A673 (cell line): Measurements from ENCODE around the gene UBTD1. TPM values are rescaled to one million over a fixed set of nuclear protein-coding genes. Genes with fewer than 3 reads are reported as not detected.

ENCODE experiments used
- BruUV-seq: library from RNA; stranded (reverse); fragments of 400-500 nt; replicated peaks from 2 replicates; lab custom pipeline; 2021; lab: Mats Ljungman, UMichigan
- CTCF ChIA-PET: fragments of 300-600 bp; sonication (Branson Sonifier 250); formaldehyde crosslinking; loops from one replicate; lab custom pipeline; 2022; ENCODE audit warnings: antibody characterized with exemption; lab: Charles Lee
- POLR2A ChIA-PET: fragments of 300-600 bp; sonication (Branson Sonifier 250); formaldehyde crosslinking; loops from one replicate; lab custom pipeline; 2022; ENCODE audit warnings: antibody characterized with exemption; ENCODE audit not compliant: low non-redundant PET; lab: Charles Lee
- DNase-seq: peaks from one replicate; pipeline ENCODE4 v3.0.0-alpha.2; 2015; ENCODE audit warnings: low spot score
- H3K27ac ChIP-seq: fragments of 200-600 bp; sonication (generic); 2 replicates; pipeline ENCODE4 v1.5.1; 2016; ENCODE audit warnings: mixed run types, low read depth, mild to moderate bottlenecking, mixed read lengths, antibody characterized with exemption, low read length; ENCODE audit not compliant: poor library complexity, severe bottlenecking
- H3K27me3 ChIP-seq: fragments of 200-600 bp; sonication (generic); replicated peaks from 2 replicates; pipeline ENCODE4 v1.6.1; 2017; ENCODE audit warnings: mixed run types, low read depth, mild to moderate bottlenecking, mixed read lengths, antibody characterized with exemption, low read length; ENCODE audit not compliant: insufficient read depth, poor library complexity
- H3K36me3 ChIP-seq: fragments of 200-600 bp; sonication (generic); 2 replicates; pipeline ENCODE4 v1.6.1; 2016; ENCODE audit warnings: mixed run types, mild to moderate bottlenecking, mixed read lengths, antibody characterized with exemption, low read length; ENCODE audit not compliant: insufficient read depth, poor library complexity, severe bottlenecking
- H3K4me1 ChIP-seq: fragments of 200-600 bp; sonication (generic); 2 replicates; pipeline ENCODE4 v1.6.1; 2017; ENCODE audit warnings: mixed run types, mild to moderate bottlenecking, mixed read lengths, antibody characterized with exemption, low read length; ENCODE audit not compliant: insufficient read depth, poor library complexity, severe bottlenecking
- H3K4me3 ChIP-seq: fragments of 200-600 bp; sonication (generic); 2 replicates; pipeline ENCODE4 v1.5.1; 2016; ENCODE audit warnings: low read depth, mixed run types, mild to moderate bottlenecking, mixed read lengths, low read length; ENCODE audit not compliant: poor library complexity, severe bottlenecking
- H3K9me3 ChIP-seq: fragments of 200-600 bp; sonication (generic); 2 replicates; pipeline ENCODE4 v1.6.1; 2016; ENCODE audit warnings: mixed run types, low read depth, mild to moderate bottlenecking, mixed read lengths, antibody characterized with exemption, low read length; ENCODE audit not compliant: poor library complexity, severe bottlenecking
- EZH2 ChIP-seq: fragments of 200-600 bp; sonication (generic); IDR thresholded peaks from 2 replicates; pipeline ENCODE4 v1.6.1; 2017; ENCODE audit warnings: borderline replicate concordance, low read depth, mild to moderate bottlenecking, mixed read lengths, antibody characterized with exemption, low read length; ENCODE audit not compliant: poor library complexity, severe bottlenecking
- intact Hi-C: fragments of 100-400 bp; cut with micrococcal nuclease; formaldehyde crosslinking; loops from one replicate; pipeline ENCODE4 v1.10.0; 2022; ENCODE audit not compliant: unreplicated experiment
- total RNA-seq: library from RNA; stranded (reverse); gene quantifications from 2 replicates; pipeline ENCODE4 v1.2.3, GENCODE V29; 2021
- TF ChIP-seq, protein P1 (sequence below): fragments of 300-800, 200-600 bp; sonication (generic); conservative IDR thresholded peaks from 2 replicates; pipeline ENCODE4 v1.5.1; 2017; ENCODE audit warnings: low read depth, mild to moderate bottlenecking, antibody characterized with exemption, low read length, moderate library complexity, mixed read lengths

The UBTD1 gene
- total RNA-seq, 1 experiment from 2014 or later = 3.1 TPM

DNA sequence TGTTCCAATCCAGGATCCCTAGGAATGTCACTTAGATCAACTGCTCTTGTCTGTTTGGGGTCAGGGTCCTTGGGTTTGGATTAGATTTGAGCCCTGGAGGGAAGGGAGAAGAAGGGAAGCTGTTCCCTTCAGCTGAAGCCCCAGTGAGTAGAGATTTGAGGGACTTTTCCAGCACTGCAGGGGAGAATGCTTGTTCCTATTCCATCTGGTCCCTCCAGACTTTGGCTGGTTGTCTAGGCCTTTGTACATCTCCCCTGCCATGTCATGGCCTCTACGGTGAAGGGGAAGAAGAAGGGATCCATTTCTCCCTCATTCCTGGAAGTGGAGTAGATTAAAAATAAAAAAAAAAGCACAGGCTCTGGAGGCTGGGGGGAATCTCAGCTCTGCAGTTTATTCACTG, 101.9 kb downstream of the UBTD1 start:
- Histone ChIP-seq H3K27me3 (no peaks in the 10 kb centered on the region), H3K27ac (no peak overlapping the region), H3K4me1 (no peaks in the 10 kb centered on the region), H3K4me3 (no peak overlapping the region), H3K9me3 (no peaks in the 10 kb centered on the region), H3K36me3 (no peaks in the 10 kb centered on the region)
- ChIA-PET POLR2A (no interaction called here), CTCF (no interaction called here)
- TF ChIP-seq, protein P1, sequence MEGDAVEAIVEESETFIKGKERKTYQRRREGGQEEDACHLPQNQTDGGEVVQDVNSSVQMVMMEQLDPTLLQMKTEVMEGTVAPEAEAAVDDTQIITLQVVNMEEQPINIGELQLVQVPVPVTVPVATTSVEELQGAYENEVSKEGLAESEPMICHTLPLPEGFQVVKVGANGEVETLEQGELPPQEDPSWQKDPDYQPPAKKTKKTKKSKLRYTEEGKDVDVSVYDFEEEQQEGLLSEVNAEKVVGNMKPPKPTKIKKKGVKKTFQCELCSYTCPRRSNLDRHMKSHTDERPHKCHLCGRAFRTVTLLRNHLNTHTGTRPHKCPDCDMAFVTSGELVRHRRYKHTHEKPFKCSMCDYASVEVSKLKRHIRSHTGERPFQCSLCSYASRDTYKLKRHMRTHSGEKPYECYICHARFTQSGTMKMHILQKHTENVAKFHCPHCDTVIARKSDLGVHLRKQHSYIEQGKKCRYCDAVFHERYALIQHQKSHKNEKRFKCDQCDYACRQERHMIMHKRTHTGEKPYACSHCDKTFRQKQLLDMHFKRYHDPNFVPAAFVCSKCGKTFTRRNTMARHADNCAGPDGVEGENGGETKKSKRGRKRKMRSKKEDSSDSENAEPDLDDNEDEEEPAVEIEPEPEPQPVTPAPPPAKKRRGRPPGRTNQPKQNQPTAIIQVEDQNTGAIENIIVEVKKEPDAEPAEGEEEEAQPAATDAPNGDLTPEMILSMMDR = no peak
- TF ChIP-seq EZH2 = no peak
- BruUV-seq = no TSS peak
- intact Hi-C loops = no loop called here
- no peak for DNase-seq

GRCh38 chr10:97601268-97602215, 102.8 kb downstream of the UBTD1 start:
- TF ChIP-seq EZH2 = no peak
- TF ChIP-seq, protein P1 = no peak
- no peaks in the 10 kb centered on the region for H3K27me3 ChIP-seq
- intact Hi-C loops = no loop called here
- H3K27ac ChIP-seq = no peak overlapping the region
- H3K36me3 ChIP-seq = no peaks in the 10 kb centered on the region
- ChIA-PET CTCF (no interaction called here), POLR2A (no interaction called here)
- no peaks in the 10 kb centered on the region for H3K9me3 ChIP-seq
- H3K4me3 ChIP-seq = no peak overlapping the region
- DNase-seq = no peak
- BruUV-seq = no TSS peak
- no peaks in the 10 kb centered on the region for H3K4me1 ChIP-seq

- CTCF ChIA-PET = no interaction called here
- Histone ChIP-seq H3K36me3 (no peaks in the 10 kb centered on the region), H3K27me3 (no peaks in the 10 kb centered on the region), H3K4me3 (no peak overlapping the region), H3K9me3 (no peaks in the 10 kb centered on the region), H3K4me1 (no peaks in the 10 kb centered on the region), H3K27ac (no peak overlapping the region)
- no peak for TF ChIP-seq EZH2
- TF ChIP-seq, protein P1 = no peak
- POLR2A ChIA-PET = no interaction called here
- intact Hi-C loops = no loop called here
- DNase-seq = no peak
- BruUV-seq = no TSS peak
These were observed 108.4 kb downstream of the UBTD1 start for GRCh38 chr10:97607095-97607636.
